Cardiac fibroblast (primary cell): ENCODE measurements around the gene NUP98.

Experiments used
- DNase-seq, 2 donors: peaks; one replicate each; pipeline versions ENCODE4 v3.0.0 to v3.0.0-alpha.2; 2010; ENCODE audit warnings: low read depth in 2 of 2
- H3K4me3 ChIP-seq, 2 donors: replicated peaks in 1 of 2; 1 replicate in 1 of 2; 2 replicates in 1 of 2; pipeline ENCODE4 v1.5.1; 2011; ENCODE audit warnings: low read depth in 2 of 2, low read length in 2 of 2, mild to moderate bottlenecking in 2 of 2, moderate library complexity in 1 of 2
- CTCF ChIP-seq: IDR thresholded peaks from one replicate; pipeline ENCODE4 v1.5.1; 2011; ENCODE audit warnings: low read depth, mild to moderate bottlenecking, low read length, inconsistent platforms

NUP98 gene

GRCh38 chr11:3638513-3638912 lies 158.8 kb downstream of the NUP98 start:
- no peak overlapping the region for H3K4me3 ChIP-seq
- no peak for TF ChIP-seq CTCF

GRCh38 chr11:3637201-3637600 lies 160.2 kb downstream of the NUP98 start:
- DNase-seq: no peak
- H3K4me3 ChIP-seq: no peak overlapping the region
- TF ChIP-seq CTCF: no peak

More at GRCh38 chr11:3638513-3638912, 158.8 kb downstream of the NUP98 start:
- no peak for DNase-seq

- TF ChIP-seq CTCF: no peak
- no peak for DNase-seq
- no peak overlapping the region for H3K4me3 ChIP-seq
Measured at GRCh38 chr11:3635641-3636375, 161.5 kb downstream of the NUP98 start.

- H3K4me3 ChIP-seq: no peak overlapping the region
- no peak for TF ChIP-seq CTCF
- DNase-seq: no peak
Measured at GRCh38 chr11:3632070-3632660, 165.2 kb downstream of the NUP98 start.

- TF ChIP-seq CTCF: no peak
- peak in 1 of 2 donors; percentile 12 for DNase-seq
- H3K4me3 ChIP-seq: no peak overlapping the region
Measured at GRCh38 chr11:3631331-3631730, 166.0 kb downstream of the NUP98 start.

- no peak for TF ChIP-seq CTCF
- peak; percentile 52 to 62 for DNase-seq
- H3K4me3 ChIP-seq: no peak overlapping the region
Measured at GRCh38 chr11:3627291-3627690, 170.1 kb downstream of the NUP98 start.
